NCI-H146 treated with DMSO at 0.1 percent for 48 hours (cell line): ENCODE data around the gene STIM1.
"Not testable (repeated sequence)": the region's sequence is repeated elsewhere in the genome, so short reads cannot be mapped to it uniquely, and the experiment has no call there.

Experiments
- DNase-seq: peaks from one replicate; lab custom pipeline; 2025; ENCODE audit not compliant: unreplicated experiment; lab: John Stamatoyannopoulos, UW

STIM1 gene

GRCh38 chr11:4017129-4017528, 161.7 kb downstream of the STIM1 start:
- no peak for DNase-seq

- DNase-seq = no peak
Measured at GRCh38 chr11:4018641-4019040, 163.2 kb downstream of the STIM1 start.

GRCh38 chr11:4019891-4020290, 164.4 kb downstream of the STIM1 start:
- DNase-seq = no peak

- no peak for DNase-seq
Measured at GRCh38 chr11:4022669-4023068, 167.2 kb downstream of the STIM1 start.

- DNase-seq = no peak
Measured at GRCh38 chr11:4025248-4025966, 169.9 kb downstream of the STIM1 start.

- DNase-seq = no peak
Measured at GRCh38 chr11:4025967-4026324, 170.5 kb downstream of the STIM1 start.

GRCh38 chr11:4026389-4026788, 170.9 kb downstream of the STIM1 start:
- no peak for DNase-seq

- DNase-seq = no peak
Measured at GRCh38 chr11:4027746-4028145, 172.3 kb downstream of the STIM1 start.

- peak; percentile 49 for DNase-seq
Measured at GRCh38 chr11:4030197-4030596, 174.7 kb downstream of the STIM1 start.

- no peak for DNase-seq
Measured at GRCh38 chr11:4032097-4032496, 176.6 kb downstream of the STIM1 start.

- DNase-seq = no peak
Measured at GRCh38 chr11:4035985-4036384, 180.5 kb downstream of the STIM1 start.

GRCh38 chr11:4039011-4039410, 183.5 kb downstream of the STIM1 start:
- DNase-seq = no peak

- no peak for DNase-seq
Measured at GRCh38 chr11:4040461-4040860, 185.0 kb downstream of the STIM1 start.

- DNase-seq = no peak
Measured at GRCh38 chr11:4041731-4042391, 186.4 kb downstream of the STIM1 start.

- DNase-seq = no peak
Measured at GRCh38 chr11:4044976-4045646, 189.6 kb downstream of the STIM1 start.

- DNase-seq = no peak
Measured at GRCh38 chr11:4048340-4048739, 192.9 kb downstream of the STIM1 start.

GRCh38 chr11:4049006-4049405, 193.5 kb downstream of the STIM1 start:
- DNase-seq = no peak

- DNase-seq = no peak
Measured at GRCh38 chr11:4050138-4050537, 194.7 kb downstream of the STIM1 start.

GRCh38 chr11:4053200-4053599, 197.7 kb downstream of the STIM1 start:
- DNase-seq = not testable (repeated sequence)

GRCh38 chr11:4054643-4055042, 199.2 kb downstream of the STIM1 start:
- no peak for DNase-seq

GRCh38 chr11:4059424-4059823, 204.0 kb downstream of the STIM1 start:
- no peak for DNase-seq

- no peak for DNase-seq
Measured at GRCh38 chr11:4060182-4060923, 204.9 kb downstream of the STIM1 start.
